Type B pancreatic cell (in vitro differentiated cells): ENCODE data around the gene ENTPD3. TPM values are rescaled to one million over a fixed set of nuclear protein-coding genes. Genes with fewer than 3 reads are reported as not detected.

ENCODE experiments used
- DNase-seq: peaks from one replicate; pipeline ENCODE4 v3.0.0; 2021; ENCODE audit warnings: mixed read lengths; ENCODE audit not compliant: unreplicated experiment; ENCODE audit errors: extremely low spot score
- H3K27ac Mint-ChIP-seq: 2 replicates; pipeline ENCODE4 v1.8.0; 2021; ENCODE audit warnings: mild to moderate bottlenecking, mixed read lengths
- H3K27me3 Mint-ChIP-seq: 2 replicates; pipeline ENCODE4 v1.8.0; 2021; ENCODE audit warnings: mixed read lengths
- H3K36me3 Mint-ChIP-seq: 2 replicates; pipeline ENCODE4 v1.8.0; 2021; ENCODE audit warnings: mixed read lengths
- H3K4me1 Mint-ChIP-seq: one replicate; pipeline ENCODE4 v1.8.0; 2021; ENCODE audit warnings: mixed read lengths; ENCODE audit not compliant: unreplicated experiment
- H3K4me3 Mint-ChIP-seq: 2 replicates; pipeline ENCODE4 v1.8.0; 2021; ENCODE audit warnings: mild to moderate bottlenecking, mixed read lengths
- H3K9me3 Mint-ChIP-seq: 2 replicates; pipeline ENCODE4 v1.8.0; 2021; ENCODE audit warnings: mixed read lengths
- CTCF ChIP-seq: fragments of 200-600 bp; sonication (generic); conservative IDR thresholded peaks from 2 replicates; pipeline ENCODE4 v1.5.0; 2021; ENCODE audit warnings: antibody characterized with exemption, mild to moderate bottlenecking
- total RNA-seq: library from RNA; stranded (reverse); gene quantifications from 2 replicates; pipeline ENCODE4 v1.2.1, GENCODE V29; 2021; ENCODE audit warnings: low replicate concordance

Gene ENTPD3
- total RNA-seq, 1 donor from 2014 or later, result 2.5 TPM

GRCh38 chr3:40451551-40451950 is 64.6 kb downstream of the ENTPD3 start:
- Mint-ChIP-seq H3K27ac (peak overlapping the region; percentile 93), H3K4me3 (peak overlapping the region; percentile 53), H3K4me1 (peaks cover 21% of the 10 kb centered on the region), H3K9me3 (no peaks in the 10 kb centered on the region), H3K27me3 (no peaks in the 10 kb centered on the region), H3K36me3 (no peaks in the 10 kb centered on the region)
- no peak for DNase-seq
- no peak for TF ChIP-seq CTCF

- Mint-ChIP-seq H3K4me3 (peak overlapping the region; percentile 94), H3K36me3 (peaks cover 1% of the 10 kb centered on the region), H3K9me3 (no peaks in the 10 kb centered on the region), H3K27ac (peak overlapping the region; percentile 93), H3K4me1 (peaks cover 24% of the 10 kb centered on the region), H3K27me3 (no peaks in the 10 kb centered on the region)
- no peak for DNase-seq
- TF ChIP-seq CTCF, result no peak
Observed at GRCh38 chr3:40452057-40452456, 65.1 kb downstream of the ENTPD3 start.

GRCh38 chr3:40452562-40452875 is 65.5 kb downstream of the ENTPD3 start:
- TF ChIP-seq CTCF, result no peak
- H3K36me3 Mint-ChIP-seq, result peaks cover 3% of the 10 kb centered on the region
- no peak for DNase-seq
- H3K4me3 Mint-ChIP-seq, result peak overlapping the region; percentile 94
- H3K27me3 Mint-ChIP-seq, result no peaks in the 10 kb centered on the region
- H3K9me3 Mint-ChIP-seq, result no peaks in the 10 kb centered on the region
- H3K4me1 Mint-ChIP-seq, result peaks cover 25% of the 10 kb centered on the region
- peak overlapping the region; percentile 93 for H3K27ac Mint-ChIP-seq

GRCh38 chr3:40452876-40453730 is 66.1 kb downstream of the ENTPD3 start:
- Mint-ChIP-seq H3K4me3 (peak overlapping the region; percentile 94), H3K27ac (peak overlapping the region; percentile 93), H3K4me1 (peaks cover 28% of the 10 kb centered on the region), H3K36me3 (peaks cover 8% of the 10 kb centered on the region), H3K9me3 (no peaks in the 10 kb centered on the region), H3K27me3 (no peaks in the 10 kb centered on the region)
- peak; percentile 95 for DNase-seq
- no peak for TF ChIP-seq CTCF

- peaks cover 36% of the 10 kb centered on the region for H3K4me1 Mint-ChIP-seq
- peak overlapping the region; percentile 94 for H3K4me3 Mint-ChIP-seq
- no peaks in the 10 kb centered on the region for H3K27me3 Mint-ChIP-seq
- DNase-seq, result no peak
- no peak for TF ChIP-seq CTCF
- peak overlapping the region; percentile 93 for H3K27ac Mint-ChIP-seq
- peaks cover 14% of the 10 kb centered on the region for H3K36me3 Mint-ChIP-seq
- H3K9me3 Mint-ChIP-seq, result no peaks in the 10 kb centered on the region
Observed at GRCh38 chr3:40453933-40454332, 66.9 kb downstream of the ENTPD3 start.
